ENCODE results near the gene CEMIP.

The CEMIP gene

GRCh38 chr15:80854104-80854503, 74.9 kb downstream of the CEMIP start:
- no peak for DNase-seq (ENCODE audit: low spot score)

- no peak for DNase-seq (ENCODE audit: low spot score)
These were observed 76.0 kb downstream of the CEMIP start for GRCh38 chr15:80855206-80855605.

GRCh38 chr15:80856400-80856799, 77.2 kb downstream of the CEMIP start:
- DNase-seq (ENCODE audit: low spot score) = no peak

GRCh38 chr15:80856809-80857377, 77.7 kb downstream of the CEMIP start:
- no peak for DNase-seq (ENCODE audit: low spot score)

- no peak for DNase-seq (ENCODE audit: low spot score)
These were observed 82.6 kb downstream of the CEMIP start for GRCh38 chr15:80861731-80862170.

- DNase-seq (ENCODE audit: low spot score) = no peak
These were observed 85.5 kb downstream of the CEMIP start for GRCh38 chr15:80864666-80865065.

GRCh38 chr15:80866936-80867335, 87.8 kb downstream of the CEMIP start:
- DNase-seq (ENCODE audit: low spot score) = no peak

GRCh38 chr15:80870366-80870765, 91.2 kb downstream of the CEMIP start:
- DNase-seq (ENCODE audit: low spot score) = no peak

GRCh38 chr15:80870893-80871292, 91.7 kb downstream of the CEMIP start:
- DNase-seq (ENCODE audit: low spot score) = no peak

GRCh38 chr15:80871858-80872257, 92.7 kb downstream of the CEMIP start:
- DNase-seq (ENCODE audit: low spot score) = no peak

- no peak for DNase-seq (ENCODE audit: low spot score)
These were observed 94.3 kb downstream of the CEMIP start for GRCh38 chr15:80873366-80873952.

- no peak for DNase-seq (ENCODE audit: low spot score)
These were observed 96.6 kb downstream of the CEMIP start for GRCh38 chr15:80875568-80876347.

- DNase-seq (ENCODE audit: low spot score) = no peak
These were observed 97.1 kb downstream of the CEMIP start for GRCh38 chr15:80876348-80876674.

- no peak for DNase-seq (ENCODE audit: low spot score)
These were observed 99.2 kb downstream of the CEMIP start for GRCh38 chr15:80878242-80878866.

- no peak for DNase-seq (ENCODE audit: low spot score)
These were observed 99.7 kb downstream of the CEMIP start for GRCh38 chr15:80878867-80879250.

GRCh38 chr15:80880086-80880485, 100.9 kb downstream of the CEMIP start:
- DNase-seq (ENCODE audit: low spot score) = no peak

GRCh38 chr15:80883641-80884040, 104.5 kb downstream of the CEMIP start:
- DNase-seq (ENCODE audit: low spot score) = no peak

GRCh38 chr15:80885016-80885579, 105.9 kb downstream of the CEMIP start:
- no peak for DNase-seq (ENCODE audit: low spot score)

- no peak for DNase-seq (ENCODE audit: low spot score)
These were observed 108.0 kb downstream of the CEMIP start for GRCh38 chr15:80887148-80887547.

- no peak for DNase-seq (ENCODE audit: low spot score)
These were observed 109.7 kb downstream of the CEMIP start for GRCh38 chr15:80888846-80889245.

- no peak for DNase-seq (ENCODE audit: low spot score)
These were observed 111.3 kb downstream of the CEMIP start for GRCh38 chr15:80890341-80891005.

GRCh38 chr15:80891006-80891405, 111.8 kb downstream of the CEMIP start:
- no peak for DNase-seq (ENCODE audit: low spot score)

Data from ecto neural progenitor cell (in vitro differentiated cells).